ENCODE measurements around the gene PCNX1.
"Not testable (repeated sequence)": the region's sequence is repeated elsewhere in the genome, so short reads cannot be mapped to it uniquely, and the experiment has no call there.

The PCNX1 gene

GRCh38 chr14:70917633-70918032, 10.4 kb downstream of the PCNX1 start:
- DNase-seq, result no peak

- DNase-seq, result no peak
Measured at GRCh38 chr14:70919774-70920173, 12.5 kb downstream of the PCNX1 start.

- DNase-seq, result no peak
Measured at GRCh38 chr14:70920608-70921007, 13.3 kb downstream of the PCNX1 start.

GRCh38 chr14:70921669-70922068, 14.4 kb downstream of the PCNX1 start:
- DNase-seq, result no peak

GRCh38 chr14:70924521-70924920, 17.3 kb downstream of the PCNX1 start:
- DNase-seq, result no peak

GRCh38 chr14:70926235-70926830, 19.1 kb downstream of the PCNX1 start:
- DNase-seq, result no peak

GRCh38 chr14:70931008-70931407, 23.7 kb downstream of the PCNX1 start:
- no peak for DNase-seq

GRCh38 chr14:70934084-70934483, 26.8 kb downstream of the PCNX1 start:
- no peak for DNase-seq

GRCh38 chr14:70934502-70935134, 27.4 kb downstream of the PCNX1 start:
- DNase-seq, result no peak

- no peak for DNase-seq
Measured at GRCh38 chr14:70935135-70935534, 27.9 kb downstream of the PCNX1 start.

- DNase-seq, result not testable (repeated sequence)
Measured at GRCh38 chr14:70939693-70940092, 32.4 kb downstream of the PCNX1 start.

GRCh38 chr14:70941637-70942341, 34.5 kb downstream of the PCNX1 start:
- not testable (repeated sequence) for DNase-seq

GRCh38 chr14:70942342-70942706, 35.1 kb downstream of the PCNX1 start:
- no peak for DNase-seq

- not testable (repeated sequence) for DNase-seq
Measured at GRCh38 chr14:70942721-70943120, 35.5 kb downstream of the PCNX1 start.

GRCh38 chr14:70943838-70944237, 36.6 kb downstream of the PCNX1 start:
- DNase-seq, result no peak

GRCh38 chr14:70947739-70948138, 40.5 kb downstream of the PCNX1 start:
- DNase-seq, result no peak

GRCh38 chr14:70952485-70952884, 45.2 kb downstream of the PCNX1 start:
- no peak for DNase-seq

- DNase-seq, result no peak
Measured at GRCh38 chr14:70954068-70954467, 46.8 kb downstream of the PCNX1 start.

- no peak for DNase-seq
Measured at GRCh38 chr14:70955543-70956480, 48.6 kb downstream of the PCNX1 start.

GRCh38 chr14:70956511-70956910, 49.3 kb downstream of the PCNX1 start:
- DNase-seq, result no peak

- DNase-seq, result no peak
Measured at GRCh38 chr14:70957710-70958109, 50.5 kb downstream of the PCNX1 start.

- DNase-seq, result no peak
Measured at GRCh38 chr14:70962935-70963334, 55.7 kb downstream of the PCNX1 start.

- no peak for DNase-seq
Measured at GRCh38 chr14:70964492-70964891, 57.2 kb downstream of the PCNX1 start.
